GM19467 (cell line): ENCODE data around the gene EPHA4.

Experiments
- ATAC-seq: cut with Tn5 transposase; IDR thresholded peaks from one replicate; pipeline ENCODE4 v1.9.1; 2021; ENCODE audit warnings: mild to moderate bottlenecking, moderate library complexity; ENCODE audit not compliant: unreplicated experiment

The EPHA4 gene

DNA sequence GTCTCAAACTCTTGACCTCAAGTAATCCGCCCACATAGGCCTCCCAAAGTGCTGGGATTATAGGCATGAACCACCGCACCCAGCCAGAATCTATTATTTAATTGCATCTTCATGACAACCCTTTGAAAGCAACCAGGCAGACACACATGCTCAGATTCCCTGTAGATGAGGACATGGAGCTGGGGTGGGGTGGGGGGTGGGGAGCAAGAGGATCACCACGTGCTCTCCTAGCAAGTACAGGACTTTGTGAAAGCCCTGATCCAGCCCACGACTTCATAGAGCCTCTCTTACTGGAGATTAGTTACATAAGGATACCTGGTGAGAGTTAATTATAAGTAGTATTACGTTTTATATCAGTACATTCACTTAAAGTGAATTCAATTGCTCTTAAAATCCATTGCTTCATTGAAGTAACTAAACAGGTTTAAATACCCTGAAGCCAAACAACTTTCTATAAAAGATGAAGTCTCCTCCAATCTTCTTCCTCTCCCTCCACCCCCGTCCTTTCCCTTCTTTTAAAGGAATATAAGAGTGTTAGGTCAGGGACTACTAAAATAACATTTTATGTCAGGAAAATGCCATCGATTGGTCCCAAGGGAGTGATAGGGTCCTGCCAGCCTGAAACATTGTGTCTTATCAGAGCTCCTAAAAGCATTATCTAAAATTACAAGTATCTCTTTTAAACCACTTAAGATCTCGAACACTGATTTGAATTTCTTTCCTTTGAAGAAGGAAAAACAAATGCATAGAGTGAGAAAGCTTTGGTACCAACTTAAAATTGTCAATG lies 123.9 kb downstream of the EPHA4 start:
- no peak for ATAC-seq

DNA sequence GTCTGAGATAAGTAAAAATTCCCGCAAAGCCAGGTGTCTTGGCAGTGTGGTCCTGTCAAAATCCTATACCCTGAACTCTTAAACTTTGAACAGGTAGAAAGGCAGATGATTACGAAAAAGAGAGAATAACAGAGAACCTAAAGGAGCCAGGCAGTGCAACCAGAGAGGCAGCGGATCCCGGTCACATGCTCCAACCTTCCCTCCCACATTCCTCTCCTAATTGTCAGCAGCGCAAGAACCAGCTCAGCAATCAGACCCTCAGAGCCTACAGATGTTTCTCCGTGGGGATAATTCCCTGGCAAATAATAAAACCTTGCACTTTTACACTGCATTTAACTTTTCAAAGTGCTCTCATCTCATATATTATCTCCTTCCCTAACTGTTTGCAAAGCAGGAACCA lies 124.8 kb downstream of the EPHA4 start:
- ATAC-seq: no peak

DNA sequence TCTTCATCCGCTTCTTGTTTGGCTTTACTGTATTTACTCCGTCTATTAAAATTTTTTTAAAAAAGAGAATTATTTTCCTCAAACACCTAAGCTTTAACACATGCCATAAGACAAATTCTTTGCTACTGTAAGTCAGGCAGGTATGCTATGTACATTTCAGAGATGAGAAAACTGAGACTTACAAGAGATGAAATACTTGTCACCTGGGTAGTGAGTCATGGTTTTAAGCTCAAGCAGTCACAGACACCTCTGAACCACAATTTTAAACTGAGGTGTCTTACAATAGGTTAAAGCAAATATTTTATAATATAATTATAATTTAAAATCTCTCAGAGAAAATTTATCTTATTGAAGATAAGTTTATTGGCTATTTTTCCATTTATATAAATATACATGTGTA lies 126.0 kb downstream of the EPHA4 start:
- no peak for ATAC-seq

DNA sequence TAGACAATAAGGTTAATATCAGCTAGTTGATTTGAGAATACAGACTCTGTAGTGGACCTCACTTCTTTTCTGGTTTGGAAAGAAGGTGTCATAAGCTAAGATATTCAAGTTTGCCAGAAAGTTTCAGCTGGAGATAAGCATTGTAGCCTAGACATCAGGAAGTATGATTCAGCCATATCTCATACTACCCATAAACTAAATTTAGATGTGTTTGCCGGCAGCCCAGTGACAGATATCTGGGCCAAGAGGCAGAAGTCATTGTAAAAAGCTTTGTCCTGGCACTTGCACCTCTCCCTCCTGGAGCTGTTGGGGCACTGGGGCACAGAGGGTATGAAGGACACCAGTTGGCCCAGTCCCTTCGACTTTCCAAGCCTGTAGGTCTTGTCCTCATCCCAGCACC lies 128.0 kb downstream of the EPHA4 start:
- no peak for ATAC-seq

DNA sequence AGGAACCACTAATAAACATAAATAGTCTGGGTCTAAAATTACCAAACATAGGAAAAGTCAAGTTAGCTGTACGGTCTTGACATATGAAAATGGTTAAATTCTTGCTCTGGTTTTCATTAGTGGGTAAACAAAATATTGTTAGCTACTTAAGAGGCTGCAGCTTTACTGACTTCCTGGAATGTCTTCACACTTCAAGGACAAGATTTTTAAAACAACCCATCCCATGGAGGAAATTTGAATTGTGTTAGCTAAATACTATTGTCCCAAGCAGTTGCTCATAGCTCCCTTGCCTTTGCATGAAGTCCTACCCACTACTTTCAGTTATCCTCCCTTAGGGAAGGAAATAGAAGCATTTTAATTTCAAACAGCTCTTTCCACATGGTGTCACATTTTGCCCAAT lies 128.5 kb downstream of the EPHA4 start:
- ATAC-seq: no peak

DNA sequence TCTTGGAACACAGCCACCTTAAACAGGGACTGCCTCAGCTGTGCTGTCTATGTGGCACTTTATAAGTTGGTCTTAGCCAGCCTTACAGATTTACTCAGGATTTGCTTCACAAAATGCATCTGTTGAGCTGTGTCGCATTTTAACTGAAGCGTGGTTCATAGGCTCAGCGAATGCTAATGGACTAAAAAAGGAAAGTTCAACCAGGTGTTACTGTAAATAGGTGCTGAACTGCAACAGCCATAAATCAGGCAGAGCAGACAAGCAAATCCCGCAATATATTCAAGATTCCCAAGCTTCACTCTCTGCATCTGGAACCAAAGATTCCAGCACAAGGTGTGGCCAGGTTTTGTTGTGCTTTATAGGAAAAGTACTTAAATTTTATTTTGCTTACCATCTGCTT lies 130.0 kb downstream of the EPHA4 start:
- ATAC-seq: no peak

DNA sequence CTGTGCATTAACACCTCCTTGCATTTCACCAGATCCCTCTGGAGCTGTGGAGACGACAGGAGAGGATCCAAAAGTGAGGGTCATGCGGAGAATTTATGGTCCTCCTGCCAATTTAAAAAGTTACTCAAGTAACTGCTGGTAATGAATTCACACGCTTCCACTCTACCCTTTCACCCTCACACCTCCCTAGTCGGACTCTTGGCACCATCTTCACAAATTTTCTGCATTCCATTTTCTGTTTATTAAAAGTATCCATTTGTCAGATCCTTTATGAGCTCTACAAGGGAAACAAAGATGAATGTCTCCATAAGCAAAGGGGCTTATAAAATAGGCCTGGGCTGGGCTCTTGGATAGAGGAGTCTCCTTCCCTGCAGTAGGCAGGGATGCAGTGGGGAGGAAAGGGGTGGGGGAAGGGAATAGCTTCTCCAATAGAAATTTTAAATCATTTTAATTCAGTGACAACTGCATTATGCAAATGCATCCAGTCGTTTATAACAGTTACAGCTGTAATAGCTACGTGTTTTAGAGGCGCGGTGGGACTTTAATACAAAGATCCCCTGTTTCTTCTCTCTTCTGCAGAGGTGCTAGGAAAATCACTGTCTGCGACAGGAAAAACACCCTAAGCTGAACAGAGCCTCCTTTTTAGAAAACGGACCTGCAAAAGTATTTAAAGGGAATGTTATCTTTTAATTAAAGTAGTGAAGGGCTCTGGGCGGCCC lies 132.2 kb downstream of the EPHA4 start:
- no peak for ATAC-seq

DNA sequence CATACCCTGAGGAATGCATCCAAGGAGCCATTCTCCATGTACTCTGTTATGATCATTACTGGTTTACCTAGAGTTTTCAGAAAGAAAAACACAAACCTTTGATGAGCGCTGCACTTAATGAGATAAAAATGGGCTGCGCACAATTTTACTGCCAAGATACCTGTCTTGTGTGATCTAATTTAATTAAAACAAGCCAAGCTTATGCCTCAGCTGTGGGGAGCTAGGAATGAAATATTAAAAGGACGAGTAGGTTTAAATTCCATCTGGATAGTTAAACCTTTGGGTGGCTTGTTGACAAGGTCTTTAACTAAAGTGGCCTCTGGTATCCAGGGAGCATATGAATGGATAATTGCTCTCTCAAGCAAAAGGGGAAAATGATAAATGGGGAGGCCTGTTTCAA lies 135.0 kb downstream of the EPHA4 start:
- no peak for ATAC-seq

DNA sequence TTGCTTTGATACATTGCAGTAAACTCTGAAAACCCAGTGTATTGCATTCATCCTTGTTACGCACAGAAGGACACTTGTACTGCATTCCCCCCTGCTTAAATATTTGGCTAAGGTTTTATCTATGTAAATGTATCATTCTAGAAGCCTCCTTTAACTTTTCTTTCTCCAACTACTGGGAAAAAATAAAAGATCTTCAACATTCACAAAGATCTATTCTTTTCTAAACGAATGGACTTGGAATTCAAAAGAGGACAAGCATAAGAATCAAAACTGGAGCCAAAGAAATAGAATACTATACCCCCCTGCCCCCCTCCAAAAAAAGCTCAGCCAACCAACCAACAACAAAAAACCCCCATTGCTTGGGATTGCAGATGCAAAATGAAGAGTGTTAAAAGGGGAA lies 136.9 kb downstream of the EPHA4 start:
- ATAC-seq: no peak

DNA sequence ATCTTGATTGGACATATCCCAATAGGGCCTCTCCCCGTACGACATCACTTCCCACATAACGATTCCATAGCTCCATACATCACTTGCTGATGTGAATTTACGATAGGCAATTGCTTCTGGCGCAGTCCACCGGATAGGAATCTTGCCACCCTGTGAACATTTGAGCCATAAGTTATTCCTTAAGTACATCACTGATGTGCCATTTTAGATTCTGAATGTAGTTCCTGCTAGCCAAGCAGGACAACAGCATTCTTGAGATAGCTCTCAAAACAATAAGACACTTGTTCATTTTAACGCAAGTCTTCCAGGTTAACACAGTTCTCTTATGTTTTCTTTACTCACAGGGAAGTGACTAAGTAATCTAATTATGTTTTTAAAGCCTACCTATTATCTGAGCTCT lies 138.0 kb downstream of the EPHA4 start:
- no peak for ATAC-seq

DNA sequence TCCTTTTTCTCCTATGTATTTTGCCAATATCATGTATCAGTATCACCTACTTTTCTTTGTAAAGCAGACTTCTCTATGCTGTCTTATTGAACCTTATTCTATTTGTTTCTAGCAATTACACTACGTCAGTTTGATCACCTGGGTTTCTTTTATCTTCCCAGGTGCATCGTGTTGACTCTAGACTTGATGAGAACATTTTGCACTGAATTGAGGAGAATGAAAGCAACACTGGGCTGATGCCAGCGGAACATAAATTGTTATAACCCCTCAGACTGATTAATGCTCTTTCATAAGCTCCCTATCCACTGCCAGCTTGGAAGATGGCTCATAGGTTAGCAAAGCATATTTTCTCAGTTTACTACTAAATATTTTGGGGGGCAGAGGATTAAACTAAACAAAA lies 140.6 kb downstream of the EPHA4 start:
- no peak for ATAC-seq

DNA sequence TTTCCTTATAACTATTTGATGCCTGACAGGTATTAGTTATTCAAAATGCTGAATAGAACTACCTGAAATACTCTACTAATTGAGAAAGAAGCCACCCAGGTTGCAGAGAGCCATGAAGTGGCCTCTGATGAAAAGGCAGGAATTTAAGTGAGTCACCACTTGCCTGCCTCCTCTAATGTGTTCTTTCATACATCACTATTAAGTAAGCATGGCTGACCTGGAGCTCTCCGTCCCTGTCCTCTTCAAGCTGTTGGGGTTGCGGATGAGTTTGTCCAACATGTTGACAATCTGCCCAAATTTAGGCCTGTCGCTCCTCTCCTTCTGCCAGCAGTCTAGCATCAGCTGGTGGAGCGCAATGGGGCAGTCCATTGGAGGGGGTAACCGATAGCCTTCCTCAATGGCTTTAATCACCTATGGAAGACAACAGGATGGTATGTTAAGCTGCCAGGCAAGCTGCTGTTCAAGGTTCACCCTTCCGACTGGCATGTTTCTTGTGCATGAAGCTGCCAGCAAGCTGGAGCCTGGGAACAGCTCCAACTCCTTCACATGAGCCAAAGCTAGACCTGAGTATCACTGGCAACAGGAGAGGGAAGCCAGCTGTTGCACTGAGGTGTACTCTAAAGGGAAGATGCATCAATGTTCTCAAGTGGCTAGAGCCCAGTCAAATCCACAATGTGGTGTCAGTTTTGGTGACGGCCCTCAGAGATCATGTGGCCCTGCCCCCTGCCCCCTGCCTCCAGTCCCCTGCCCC lies 142.2 kb downstream of the EPHA4 start:
- no peak for ATAC-seq

DNA sequence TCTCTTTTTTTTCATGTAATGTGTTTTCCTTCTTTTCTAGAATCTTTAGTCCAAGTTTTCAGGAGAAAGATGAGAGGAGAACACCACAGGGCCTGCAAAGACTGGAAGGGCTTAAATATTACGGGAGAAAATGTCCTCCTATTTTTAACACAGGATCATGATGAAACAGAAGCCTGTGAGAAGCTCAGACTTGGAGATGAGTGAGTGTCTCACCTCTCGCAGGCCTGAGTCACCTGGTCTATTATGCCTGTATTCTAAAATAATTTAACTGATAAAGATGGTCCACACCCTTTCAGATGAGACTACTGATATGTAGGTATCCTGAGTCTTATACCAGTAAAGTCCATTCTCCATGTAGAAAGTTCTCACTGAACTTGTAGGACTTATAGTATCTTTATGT lies 143.2 kb downstream of the EPHA4 start:
- ATAC-seq: no peak

DNA sequence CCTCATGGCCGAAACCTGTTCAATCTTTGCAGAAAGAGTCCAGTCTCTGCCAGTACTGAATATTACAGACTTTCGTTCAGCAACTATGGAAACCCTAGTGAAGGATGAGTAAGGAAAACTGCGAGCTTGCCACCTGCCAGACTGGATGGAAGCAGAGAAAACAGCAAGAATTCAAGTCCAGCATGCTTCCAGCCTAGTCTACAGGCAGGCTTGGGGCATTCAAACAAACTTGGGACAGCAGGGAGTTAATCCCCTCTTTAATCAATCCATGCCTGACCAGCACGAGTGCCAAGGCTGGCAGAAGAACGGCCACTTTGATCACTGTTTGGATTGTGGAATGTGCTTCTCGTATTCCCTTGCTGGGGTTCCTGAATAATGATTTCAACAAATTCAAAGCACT lies 145.2 kb downstream of the EPHA4 start:
- no peak for ATAC-seq

DNA sequence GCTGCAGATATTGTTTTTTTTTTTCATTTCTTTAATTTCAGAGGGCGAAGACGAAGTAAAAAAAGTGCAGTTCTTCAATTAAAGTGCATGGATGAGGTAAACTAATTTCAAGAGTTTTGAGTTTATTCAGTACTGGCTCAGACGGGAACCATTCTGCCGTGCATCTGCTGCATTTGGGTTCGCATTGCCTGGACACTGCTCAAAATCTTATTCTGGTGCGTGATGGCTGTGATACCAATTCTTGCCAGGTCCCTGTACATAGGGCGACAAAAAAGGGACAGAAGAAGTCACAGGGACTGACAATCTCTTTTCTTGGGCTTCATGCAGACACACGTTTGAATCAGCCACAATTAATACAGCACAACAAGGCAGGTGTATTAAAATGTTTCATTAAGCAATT lies 146.2 kb downstream of the EPHA4 start:
- ATAC-seq: no peak

DNA sequence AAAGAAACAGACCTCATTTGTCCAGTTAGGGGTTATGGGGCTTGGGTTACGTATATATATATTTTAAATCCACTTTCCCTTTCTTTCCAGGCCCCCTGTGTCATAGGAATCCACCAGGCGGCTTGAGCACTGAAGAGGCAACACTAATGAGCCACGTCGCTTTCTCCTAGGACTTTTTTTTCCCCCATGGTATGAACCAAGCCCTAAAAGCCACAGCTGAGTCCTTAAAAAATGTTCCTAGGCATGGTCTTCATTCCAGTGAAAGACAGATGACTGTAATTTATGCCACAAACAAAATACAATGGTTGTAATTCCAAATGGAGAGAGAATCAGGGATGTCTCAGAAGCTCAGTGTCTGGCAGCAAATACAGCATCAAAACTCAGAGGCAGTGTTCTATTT lies 146.8 kb downstream of the EPHA4 start:
- ATAC-seq: no peak

DNA sequence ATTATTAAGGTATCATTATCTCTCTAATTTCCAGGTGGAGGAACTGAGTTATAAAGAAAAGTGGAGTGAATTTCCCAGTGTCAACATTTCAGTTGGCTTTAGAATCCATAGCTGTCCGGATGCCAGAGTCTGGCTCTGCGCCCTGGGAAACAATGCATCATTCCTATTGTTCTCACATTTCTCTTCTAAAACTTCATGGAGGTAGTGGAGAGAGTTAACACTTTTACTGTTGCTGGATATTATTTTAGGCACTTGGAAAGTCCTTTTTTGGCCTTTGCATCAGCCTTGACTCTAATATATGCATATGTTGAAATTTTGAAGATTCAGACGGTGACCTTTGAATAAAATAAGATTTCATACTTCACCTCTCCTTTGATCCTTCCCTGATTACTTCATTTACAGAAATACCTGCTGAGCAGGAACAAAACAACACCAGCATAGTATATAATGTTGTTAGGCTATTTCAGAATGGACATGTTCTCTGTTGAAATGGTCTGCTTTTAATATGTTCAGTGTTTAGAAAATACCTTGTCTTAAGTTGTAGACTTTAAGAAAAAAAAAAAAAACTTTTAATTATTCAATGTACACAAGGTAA lies 148.8 kb downstream of the EPHA4 start:
- no peak for ATAC-seq

DNA sequence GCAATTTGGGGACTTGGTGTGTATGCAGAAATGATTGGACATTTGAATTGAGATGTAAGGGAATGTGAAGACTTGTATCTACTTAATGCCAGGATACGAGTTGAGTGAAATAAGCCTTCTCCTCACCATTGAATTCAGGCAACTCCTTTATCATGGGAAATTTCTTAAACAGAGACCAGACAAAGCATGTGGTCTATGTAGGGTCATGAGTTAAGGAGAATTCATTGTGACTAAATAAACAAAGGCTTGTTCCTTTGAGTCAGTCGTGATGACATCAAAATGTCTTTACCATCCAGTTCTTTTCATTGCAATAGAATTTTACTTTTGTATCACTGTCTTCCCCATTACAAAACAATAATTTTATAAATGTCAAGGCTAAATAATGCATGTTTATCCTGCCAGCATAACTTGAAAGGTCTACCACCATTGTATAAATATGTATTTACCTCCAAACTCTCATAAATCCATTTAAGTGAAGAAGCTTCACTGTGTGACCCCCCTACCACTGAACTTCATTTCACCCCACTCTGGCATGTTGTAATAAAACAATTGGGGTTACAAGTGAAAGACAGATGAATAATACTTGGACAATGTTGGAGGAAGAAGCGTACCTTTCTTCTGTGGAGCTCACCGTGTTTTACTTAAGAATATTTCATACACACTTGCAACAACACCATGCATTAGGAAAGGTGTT lies 149.4 kb downstream of the EPHA4 start:
- ATAC-seq: no peak

DNA sequence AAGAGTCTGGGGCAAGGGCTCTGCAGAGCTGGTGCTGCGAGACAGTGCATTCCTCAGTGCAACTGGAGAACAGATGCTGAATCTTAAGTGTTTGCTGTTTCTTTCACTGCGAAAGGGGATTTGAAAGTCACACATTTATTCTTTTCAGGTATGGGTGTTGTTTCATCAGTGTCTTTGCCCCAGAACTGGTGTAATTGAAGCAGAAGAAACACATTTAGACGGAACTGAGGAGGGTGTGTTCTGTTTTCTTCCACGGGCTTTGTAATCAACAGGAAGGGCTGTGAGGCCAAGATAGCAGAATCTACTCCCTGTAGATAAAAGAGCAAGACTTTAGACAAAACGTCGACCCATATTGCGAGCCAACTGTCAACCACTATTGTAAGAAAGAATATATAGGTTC lies 151.9 kb downstream of the EPHA4 start:
- ATAC-seq: no peak

DNA sequence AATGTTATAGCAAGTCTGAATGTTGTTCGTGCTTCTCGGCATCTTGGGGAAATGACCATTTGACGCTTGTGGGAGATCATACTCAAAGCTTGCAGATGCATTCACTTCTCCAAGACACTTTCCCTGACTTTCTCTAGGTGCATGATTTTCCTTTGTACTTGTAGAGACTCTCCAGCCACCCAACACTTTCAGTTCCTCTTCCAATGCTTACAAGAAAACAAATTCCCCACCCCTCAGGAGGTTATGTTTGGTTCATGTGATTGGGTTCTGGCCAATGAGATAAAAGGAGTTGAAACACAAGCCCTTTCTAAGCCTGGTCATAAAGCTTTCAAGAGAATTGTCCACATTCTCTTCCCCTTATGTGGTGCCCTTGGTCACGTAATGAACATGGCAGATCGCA lies 156.3 kb downstream of the EPHA4 start:
- no peak for ATAC-seq

DNA sequence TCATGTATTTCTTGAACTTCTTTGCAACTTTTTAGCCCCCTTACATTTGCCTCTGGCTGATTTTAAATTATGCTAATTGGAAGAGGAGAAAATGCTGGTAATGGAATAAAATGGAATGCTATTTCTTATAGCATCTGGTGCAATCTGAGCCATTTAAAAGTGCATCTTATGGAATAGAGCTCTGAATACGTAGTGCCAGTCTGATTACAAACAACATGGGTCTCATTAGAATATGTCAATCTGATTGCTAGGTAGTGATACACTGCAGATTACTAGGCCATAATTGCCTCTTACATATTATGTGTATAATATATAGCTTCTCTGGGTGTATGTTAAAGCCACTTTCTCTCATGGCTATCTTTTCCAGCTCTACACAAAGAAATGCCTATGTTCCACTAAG lies 159.1 kb downstream of the EPHA4 start:
- no peak for ATAC-seq
